HepG2 (cell line): ENCODE results near the gene MGAT4C. TPM values are rescaled to one million over a fixed set of nuclear protein-coding genes. Genes with fewer than 3 reads are reported as not detected.

ENCODE experiments used
- ATAC-seq: fragments of 200-7000 bp; cut with Tn5 transposase; 3 replicates; pipeline ENCODE4 v1.9.1; 2020; ENCODE audit warnings: mild to moderate bottlenecking, moderate library complexity
- BruUV-seq: library from RNA; stranded (reverse); fragments of 400-500 nt; replicated peaks from 2 replicates; lab custom pipeline; 2021; lab: Mats Ljungman, UMichigan
- CTCF ChIA-PET: fragments of 300-600 bp; formaldehyde crosslinking; extraction: SDS; loops from one replicate; lab custom pipeline; 2021; ENCODE audit warnings: low total read pairs, inconsistent platforms, low intra/inter-chr PET ratio; lab: Yijun Ruan, JAX
- POLR2A ChIA-PET: fragments of 350-600 bp; sonication (Branson Sonifier 250); formaldehyde crosslinking; loops from one replicate; lab custom pipeline; 2020; ENCODE audit warnings: antibody characterized with exemption, inconsistent platforms; lab: Yijun Ruan, JAX
- DNase-seq: peaks from one replicate; pipeline ENCODE4 v3.0.0-alpha.2; 2015; ENCODE audit warnings: low spot score
- FAIRE-seq: peaks from 3 replicates; lab custom pipeline; 2011; peaks lifted over from hg19 to GRCh38; lab: Jason Lieb, UNC
- H2AFZ ChIP-seq: one replicate; pipeline ENCODE4 v1.6.1; 2011; ENCODE audit warnings: low read length, inconsistent platforms
- H3K27ac ChIP-seq: fragments of 300-600 bp; 3 replicates; pipeline ENCODE4 v1.8.0; 2011; ENCODE audit warnings: mixed run types, mild to moderate bottlenecking, mixed read lengths, low read length, inconsistent platforms; ENCODE audit not compliant: insufficient read depth; ENCODE audit errors: extremely low read length
- H3K27me3 ChIP-seq, 2 experiments: fragments of 200-600 bp in 1 of 2; 2 replicates in 1 of 2; 3 replicates in 1 of 2; pipeline versions ENCODE4 v1.6.0 to v1.8.0; 2011; ENCODE audit warnings: low read length in 2 of 2, mild to moderate bottlenecking in 2 of 2, moderate library complexity in 2 of 2, inconsistent platforms in 1 of 2; ENCODE audit not compliant: insufficient read depth in 2 of 2, control insufficient read depth in 1 of 2
- H3K36me3 ChIP-seq, 2 experiments: fragments of 200-600 bp in 1 of 2; replicated peaks in 1 of 2; 2 replicates in 1 of 2; 3 replicates in 1 of 2; pipeline versions ENCODE4 v1.5.1 to v1.8.0; 2011; ENCODE audit warnings: low read length in 2 of 2, inconsistent platforms in 1 of 2; ENCODE audit not compliant: insufficient read depth in 2 of 2, control insufficient read depth in 1 of 2
- H3K4me1 ChIP-seq: 2 replicates; pipeline ENCODE4 v1.5.1; 2012; ENCODE audit warnings: low read length, inconsistent platforms; ENCODE audit not compliant: insufficient read depth
- H3K4me2 ChIP-seq: 2 replicates; pipeline ENCODE4 v1.6.0; 2011; ENCODE audit warnings: low read depth, low read length, inconsistent platforms
- H3K4me3 ChIP-seq, 3 experiments: fragments of 200-600 bp in 1 of 3; sonication (generic), shearing (Covaris generic) in 1 of 3; replicated peaks in 1 of 3; 2 replicates each; pipeline ENCODE4 v1.5.1; 2011 to 2016; ENCODE audit warnings: low read length in 3 of 3, inconsistent platforms in 2 of 3, low read depth in 2 of 3, mild to moderate bottlenecking in 2 of 3, control low read depth in 1 of 3, mixed read lengths in 1 of 3; ENCODE audit not compliant: insufficient read depth in 1 of 3
- H3K79me2 ChIP-seq: one replicate; pipeline ENCODE4 v1.6.1; 2011; ENCODE audit warnings: low read length, inconsistent platforms; ENCODE audit not compliant: insufficient read depth
- H3K9ac ChIP-seq: 2 replicates; pipeline ENCODE4 v1.6.0; 2011; ENCODE audit warnings: mild to moderate bottlenecking, low read depth, low read length, inconsistent platforms; ENCODE audit not compliant: insufficient read depth
- H3K9me3 ChIP-seq: 2 replicates; pipeline ENCODE4 v1.5.1; 2012; ENCODE audit warnings: mild to moderate bottlenecking, low read length
- H4K20me1 ChIP-seq: 2 replicates; pipeline ENCODE4 v1.6.0; 2011; ENCODE audit warnings: inconsistent platforms, mild to moderate bottlenecking, low read length, moderate library complexity; ENCODE audit not compliant: insufficient read depth
- AHR ChIP-seq: IDR thresholded peaks from 2 replicates; pipeline ENCODE4 v1.6.1; 2018; ENCODE audit warnings: missing genetic modification reagents, missing compliant biosample characterization
- AKAP8 ChIP-seq: sonication (generic); formaldehyde crosslinking; IDR thresholded peaks from 2 replicates; pipeline ENCODE4 v1.5.1; 2020; ENCODE audit warnings: mild to moderate bottlenecking, missing genetic modification reagents
- MAX ChIP-seq: IDR thresholded peaks from 2 replicates; pipeline ENCODE4 v1.6.1; 2012; ENCODE audit warnings: inconsistent platforms
- NFAT5 ChIP-seq: sonication (generic); formaldehyde crosslinking; IDR thresholded peaks from 2 replicates; pipeline ENCODE4 v1.4.0; 2020; ENCODE audit warnings: missing genetic modification reagents
- PTBP1 ChIP-seq: fragments of 200-400 bp; formaldehyde crosslinking; IDR thresholded peaks from 2 replicates; pipeline ENCODE4 v1.6.1; 2018; ENCODE audit warnings: low read length, low read depth; ENCODE audit not compliant: poor library complexity, severe bottlenecking
- RNF219 ChIP-seq: sonication (generic); formaldehyde crosslinking; IDR thresholded peaks from 2 replicates; pipeline ENCODE4 v1.5.0; 2020; ENCODE audit warnings: mild to moderate bottlenecking, missing genetic modification reagents
- ZBTB1 ChIP-seq: sonication (generic); formaldehyde crosslinking; IDR thresholded peaks from 2 replicates; pipeline ENCODE4 v1.4.0; 2020; ENCODE audit warnings: missing genetic modification reagents, borderline replicate concordance
- ZIK1 ChIP-seq: sonication (generic); formaldehyde crosslinking; IDR thresholded peaks from 2 replicates; pipeline ENCODE4 v1.5.0; 2020; ENCODE audit warnings: mild to moderate bottlenecking, low read depth, missing genetic modification reagents, borderline replicate concordance
- ZKSCAN8 ChIP-seq: IDR thresholded peaks from 2 replicates; pipeline ENCODE4 v1.6.1; 2016; ENCODE audit warnings: borderline replicate concordance, missing genetic modification reagents, missing compliant biosample characterization
- ZNF205 ChIP-seq: IDR thresholded peaks from 2 replicates; pipeline ENCODE4 v1.6.1; 2018; ENCODE audit warnings: missing biosample characterization, missing genetic modification reagents
- ZNF343 ChIP-seq: sonication (generic); formaldehyde crosslinking; IDR thresholded peaks from 2 replicates; pipeline ENCODE4 v1.4.0; 2020; ENCODE audit warnings: mild to moderate bottlenecking, missing genetic modification reagents
- ZNF766 ChIP-seq: sonication (generic); formaldehyde crosslinking; IDR thresholded peaks from 2 replicates; pipeline ENCODE4 v1.5.0; 2020; ENCODE audit warnings: missing genetic modification reagents, borderline replicate concordance
- ZNF878 ChIP-seq: sonication (generic); formaldehyde crosslinking; IDR thresholded peaks from 2 replicates; pipeline ENCODE4 v1.8.1; 2023; ENCODE audit warnings: mild to moderate bottlenecking, missing genetic modification reagents, moderate library complexity
- ZSCAN30 ChIP-seq: sonication (generic); formaldehyde crosslinking; IDR thresholded peaks from 2 replicates; pipeline ENCODE4 v1.5.0; 2020; ENCODE audit warnings: mild to moderate bottlenecking, missing genetic modification reagents
- WGBS: methylation state at CpG from one replicate; pipeline ENCODE4 v1.1.6; 2017; ENCODE audit warnings: low lambda C conversion rate; 5-methylcytosine and 5-hydroxymethylcytosine counted together
- in situ Hi-C: cut with HindIII; loops from 2 replicates; pipeline ENCODE4 v1.10.0; 2017; ENCODE audit warnings: low pct_unique_long_range_greater_than_20kb; ENCODE audit not compliant: extremely low pct_ligation_motif_present
- intact Hi-C: fragments of 100-400 bp; cut with micrococcal nuclease; formaldehyde crosslinking; loops from one replicate; pipeline ENCODE4 v1.10.0; 2022; ENCODE audit not compliant: unreplicated experiment
- polyA plus RNA-seq, 8 experiments: library from polyadenylated mRNA; depleted of rRNA in 3 of 8; stranded (reverse) in 7 of 8; unstranded in 1 of 8; fragments of >200 nt; fragmentation: Illumina TruSeq in 4 of 8; extraction: Trizol in 4 of 8; gene quantifications; 2 replicates each; pipeline versions ENCODE4 v1.2.1 to v1.2.3, GENCODE V29; 2011 to 2016; ENCODE audit warnings: low read depth in 4 of 8, missing spikeins in 1 of 8, mixed read lengths in 1 of 8; ENCODE audit not compliant: insufficient read depth in 1 of 8
- total RNA-seq, 5 experiments: library from RNA; depleted of rRNA; stranded (reverse); fragments of >200 nt; fragmentation: Illumina TruSeq; extraction: Trizol; gene quantifications; 2 replicates each; pipeline ENCODE4 v1.2.3, GENCODE V29; 2016; ENCODE audit warnings: low read depth in 1 of 5

Gene MGAT4C
- total and polyA plus RNA-seq, 2 of the 13 experiments (the other 11 are each of a cell fraction or from before 2014, with no cell fraction given), result not detected

- Histone ChIP-seq H3K9ac (no peak overlapping the region), H4K20me1 (no peaks in the 10 kb centered on the region; the same call in 1 of the 2 replicates), H3K27me3 (no peaks in the 10 kb centered on the region), H3K9me3 (no peaks in the 10 kb centered on the region), H3K27ac (no peak overlapping the region), H3K4me1 (no peaks in the 10 kb centered on the region), H2AFZ (no peak overlapping the region), H3K36me3 (no peaks in the 10 kb centered on the region), H3K4me3 (no peak overlapping the region), H3K79me2 (no peaks in the 10 kb centered on the region), H3K4me2 (no peak overlapping the region)
- intact Hi-C loops (no loop called here), in situ Hi-C loops (no loop called here)
- BruUV-seq, result no TSS peak
- ATAC-seq (no peak), FAIRE-seq (no peak), DNase-seq (no peak)
- ChIA-PET POLR2A (no interaction called here), CTCF (no interaction called here)
- WGBS, result 0% methylated on average over 2 of the region's 2 CpGs
- TF ChIP-seq MAX (no peak), RNF219 (no peak), AHR (CRISPR knock-in tag) (no peak), ZSCAN30 (CRISPR knock-in tag) (no peak), PTBP1 (no peak), ZNF205 (CRISPR knock-in tag) (no peak), ZNF343 (no peak), ZNF878 (no peak), ZIK1 (CRISPR knock-in tag) (no peak), ZBTB1 (CRISPR knock-in tag) (no peak), AKAP8 (CRISPR knock-in tag) (no peak), NFAT5 (CRISPR knock-in tag) (no peak), ZNF766 (CRISPR knock-in tag) (no peak), ZKSCAN8 (CRISPR knock-in tag) (no peak)
Observed at GRCh38 chr12:86118161-86118560, 138.0 kb downstream of the MGAT4C start.
